ENCODE data around the gene DHRSX. TPM values are rescaled to one million over a fixed set of nuclear protein-coding genes. Genes with fewer than 3 reads are reported as not detected.
"Not testable (repeated sequence)": the region's sequence is repeated elsewhere in the genome, so short reads cannot be mapped to it uniquely, and the experiment has no call there.

Gene DHRSX
- total and polyA plus RNA-seq, 9 of the 15 experiments (the other 6 are each of a cell fraction or from before 2014, with no cell fraction given): 0.59 to 11.0 (median 6.2) TPM

DNA sequence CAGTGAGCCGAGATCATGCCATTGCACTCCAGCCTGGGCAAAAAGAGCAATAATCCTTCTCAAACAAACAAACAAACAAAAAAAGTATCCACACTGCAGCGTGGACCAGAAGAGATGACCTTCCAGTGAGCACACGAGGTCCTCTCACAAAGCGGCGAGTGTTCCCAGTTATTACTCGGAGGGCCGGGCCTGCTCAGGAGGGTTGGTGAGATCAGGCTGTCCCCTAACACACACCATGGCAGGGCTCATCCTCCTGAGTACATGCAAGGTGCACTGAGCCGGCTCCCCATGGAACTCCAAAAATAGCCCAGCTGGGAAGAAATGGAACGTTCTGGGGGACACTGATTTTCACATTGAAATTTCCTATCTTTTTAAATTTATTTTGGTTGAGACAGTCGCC lies 40.7 kb downstream of the DHRSX start:
- BruUV-seq (replicated peaks); H4K20me1 ChIP-seq (replicated peaks; ENCODE audit: control insufficient read depth, insufficient read depth, low read length); H3K9me1 ChIP-seq (ENCODE audit: control insufficient read depth, insufficient read depth, low read length); H3K36me3 ChIP-seq (ENCODE audit: control insufficient read depth, insufficient read depth, low read length); CTCF ChIA-PET (ENCODE audit: low intra/inter-chr PET ratio); H3K4me2 ChIP-seq (ENCODE audit: insufficient read depth, low read length); ATAC-seq; FAIRE-seq; DNase-seq (ENCODE audit: extremely low read depth in 1 of 4, low spot score in 3 of 4); H3K9me3 ChIP-seq (replicated peaks; ENCODE audit: control insufficient read depth, insufficient read depth, low read depth, low read length); H3K27ac ChIP-seq (ENCODE audit: extremely low read depth, low read depth, low read length); H2AFZ ChIP-seq (ENCODE audit: low read depth, low read length); H3K9ac ChIP-seq (ENCODE audit: insufficient read depth in 1 of 2, low read depth in 2 of 2, low read length in 2 of 2); POLR2A ChIA-PET; H3K79me2 ChIP-seq (ENCODE audit: control insufficient read depth, insufficient read depth, low read length); H3K4me3 ChIP-seq; H3K27me3 ChIP-seq (ENCODE audit: control insufficient read depth in 2 of 2, insufficient read depth in 2 of 2, low read length in 2 of 2); H3K4me1 ChIP-seq (replicated peaks in 1 of 2; ENCODE audit: control insufficient read depth in 2 of 2, insufficient read depth in 2 of 2, low read length in 2 of 2): not testable (repeated sequence)
- in situ Hi-C loops (cut with MboI): loop anchor here (10.0 kb wide), 1 partner anchor 795 kb away; no protein-coding TSS in a partner anchor
- intact Hi-C loops (cut with micrococcal nuclease): loop anchor here (5.0 kb wide), 2 partner anchors 228 to 808 kb away; no protein-coding TSS in a partner anchor
- WGBS (ENCODE audit: insufficient coverage, low coverage, missing lambda C conversion rate): 43% methylated on average over 4 of the region's 10 CpGs

DNA sequence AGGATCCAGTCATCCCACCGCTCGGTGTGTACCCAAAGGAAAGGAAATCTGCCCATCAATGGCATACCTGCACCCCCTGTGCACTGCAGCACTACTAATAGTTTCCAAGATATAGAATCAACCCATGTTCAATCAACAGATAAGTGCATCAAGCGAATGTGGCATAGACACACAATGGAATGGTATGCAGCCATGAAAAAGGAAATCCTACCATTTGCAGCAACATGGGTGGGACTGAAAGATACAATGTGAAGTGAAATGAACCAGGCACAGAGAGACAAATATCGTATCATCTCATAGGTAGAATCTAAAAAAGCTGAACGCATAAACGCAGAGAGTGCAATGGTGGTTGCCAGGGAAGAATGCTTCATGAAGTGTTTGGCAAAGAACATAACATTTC lies 42.5 kb downstream of the DHRSX start:
- no peak overlapping the region; the same call in 1 of the 3 replicates for H3K27ac ChIP-seq (ENCODE audit: extremely low read depth, low read depth, low read length)
- DNase-seq (ENCODE audit: extremely low read depth in 1 of 4, low spot score in 3 of 4) (no peak), ATAC-seq (no peak), FAIRE-seq (no peak)
- intact Hi-C loops (cut with micrococcal nuclease) (no loop called here), in situ Hi-C loops (cut with MboI) (loop anchor here (10.0 kb wide), 1 partner anchor 514 kb away; no protein-coding TSS in a partner anchor)
- 83% methylated on average over 1 of the region's 6 CpGs for WGBS (ENCODE audit: insufficient coverage, low coverage, missing lambda C conversion rate)
- CTCF ChIA-PET (ENCODE audit: low intra/inter-chr PET ratio): no interaction called here
- H4K20me1 ChIP-seq (replicated peaks; ENCODE audit: control insufficient read depth, insufficient read depth, low read length): no peaks in the 10 kb centered on the region
- H3K79me2 ChIP-seq (ENCODE audit: control insufficient read depth, insufficient read depth, low read length): peaks cover 7% of the 10 kb centered on the region; the same call in 2 of the 3 replicates
- no peaks in the 10 kb centered on the region; a peak in 1 of 5 replicates for H3K4me1 ChIP-seq (replicated peaks in 1 of 2; ENCODE audit: control insufficient read depth in 2 of 2, insufficient read depth in 2 of 2, low read length in 2 of 2)
- peak overlapping the region; percentile 94 for H3K4me2 ChIP-seq (ENCODE audit: insufficient read depth, low read length)
- H3K36me3 ChIP-seq (ENCODE audit: control insufficient read depth, insufficient read depth, low read length): no peaks in the 10 kb centered on the region
- no peak overlapping the region for H3K4me3 ChIP-seq
- H3K9me3 ChIP-seq (replicated peaks; ENCODE audit: control insufficient read depth, insufficient read depth, low read depth, low read length): no peaks in the 10 kb centered on the region
- no peaks in the 10 kb centered on the region for H3K27me3 ChIP-seq (ENCODE audit: control insufficient read depth in 2 of 2, insufficient read depth in 2 of 2, low read length in 2 of 2)
- TF ChIP-seq NFE2 (IDR thresholded peaks at IDR 0.05; ENCODE audit: low read depth) (no peak), ZNF143 (CRISPR knock-in tag; IDR thresholded peaks at IDR 0.05) (no peak), ZNF146 (CRISPR knock-in tag; IDR thresholded peaks at IDR 0.05; ENCODE audit: unreplicated experiment) (peak; percentile 69), RBM25 (IDR thresholded peaks at IDR 0.05; ENCODE audit: low read depth, low read length, severe bottlenecking) (peak; percentile 47), ZFPM2 (CRISPR knock-in tag; IDR thresholded peaks at IDR 0.05) (no peak)
- TF ChIP-seq, protein P1, sequence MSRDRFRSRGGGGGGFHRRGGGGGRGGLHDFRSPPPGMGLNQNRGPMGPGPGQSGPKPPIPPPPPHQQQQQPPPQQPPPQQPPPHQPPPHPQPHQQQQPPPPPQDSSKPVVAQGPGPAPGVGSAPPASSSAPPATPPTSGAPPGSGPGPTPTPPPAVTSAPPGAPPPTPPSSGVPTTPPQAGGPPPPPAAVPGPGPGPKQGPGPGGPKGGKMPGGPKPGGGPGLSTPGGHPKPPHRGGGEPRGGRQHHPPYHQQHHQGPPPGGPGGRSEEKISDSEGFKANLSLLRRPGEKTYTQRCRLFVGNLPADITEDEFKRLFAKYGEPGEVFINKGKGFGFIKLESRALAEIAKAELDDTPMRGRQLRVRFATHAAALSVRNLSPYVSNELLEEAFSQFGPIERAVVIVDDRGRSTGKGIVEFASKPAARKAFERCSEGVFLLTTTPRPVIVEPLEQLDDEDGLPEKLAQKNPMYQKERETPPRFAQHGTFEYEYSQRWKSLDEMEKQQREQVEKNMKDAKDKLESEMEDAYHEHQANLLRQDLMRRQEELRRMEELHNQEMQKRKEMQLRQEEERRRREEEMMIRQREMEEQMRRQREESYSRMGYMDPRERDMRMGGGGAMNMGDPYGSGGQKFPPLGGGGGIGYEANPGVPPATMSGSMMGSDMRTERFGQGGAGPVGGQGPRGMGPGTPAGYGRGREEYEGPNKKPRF (IDR thresholded peaks at IDR 0.05; ENCODE audit: low read depth, low read length): no peak
- TF ChIP-seq, protein P2, sequence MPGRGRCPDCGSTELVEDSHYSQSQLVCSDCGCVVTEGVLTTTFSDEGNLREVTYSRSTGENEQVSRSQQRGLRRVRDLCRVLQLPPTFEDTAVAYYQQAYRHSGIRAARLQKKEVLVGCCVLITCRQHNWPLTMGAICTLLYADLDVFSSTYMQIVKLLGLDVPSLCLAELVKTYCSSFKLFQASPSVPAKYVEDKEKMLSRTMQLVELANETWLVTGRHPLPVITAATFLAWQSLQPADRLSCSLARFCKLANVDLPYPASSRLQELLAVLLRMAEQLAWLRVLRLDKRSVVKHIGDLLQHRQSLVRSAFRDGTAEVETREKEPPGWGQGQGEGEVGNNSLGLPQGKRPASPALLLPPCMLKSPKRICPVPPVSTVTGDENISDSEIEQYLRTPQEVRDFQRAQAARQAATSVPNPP (IDR thresholded peaks at IDR 0.05; ENCODE audit: borderline replicate concordance, insufficient read depth, insufficient read length): no peak
- TF ChIP-seq, protein P3, sequence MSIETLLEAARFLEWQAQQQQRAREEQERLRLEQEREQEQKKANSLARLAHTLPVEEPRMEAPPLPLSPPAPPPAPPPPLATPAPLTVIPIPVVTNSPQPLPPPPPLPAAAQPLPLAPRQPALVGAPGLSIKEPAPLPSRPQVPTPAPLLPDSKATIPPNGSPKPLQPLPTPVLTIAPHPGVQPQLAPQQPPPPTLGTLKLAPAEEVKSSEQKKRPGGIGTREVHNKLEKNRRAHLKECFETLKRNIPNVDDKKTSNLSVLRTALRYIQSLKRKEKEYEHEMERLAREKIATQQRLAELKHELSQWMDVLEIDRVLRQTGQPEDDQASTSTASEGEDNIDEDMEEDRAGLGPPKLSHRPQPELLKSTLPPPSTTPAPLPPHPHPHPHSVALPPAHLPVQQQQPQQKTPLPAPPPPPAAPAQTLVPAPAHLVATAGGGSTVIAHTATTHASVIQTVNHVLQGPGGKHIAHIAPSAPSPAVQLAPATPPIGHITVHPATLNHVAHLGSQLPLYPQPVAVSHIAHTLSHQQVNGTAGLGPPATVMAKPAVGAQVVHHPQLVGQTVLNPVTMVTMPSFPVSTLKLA (conservative IDR thresholded peaks at IDR 0.05): no peak
- TF ChIP-seq, protein P4, sequence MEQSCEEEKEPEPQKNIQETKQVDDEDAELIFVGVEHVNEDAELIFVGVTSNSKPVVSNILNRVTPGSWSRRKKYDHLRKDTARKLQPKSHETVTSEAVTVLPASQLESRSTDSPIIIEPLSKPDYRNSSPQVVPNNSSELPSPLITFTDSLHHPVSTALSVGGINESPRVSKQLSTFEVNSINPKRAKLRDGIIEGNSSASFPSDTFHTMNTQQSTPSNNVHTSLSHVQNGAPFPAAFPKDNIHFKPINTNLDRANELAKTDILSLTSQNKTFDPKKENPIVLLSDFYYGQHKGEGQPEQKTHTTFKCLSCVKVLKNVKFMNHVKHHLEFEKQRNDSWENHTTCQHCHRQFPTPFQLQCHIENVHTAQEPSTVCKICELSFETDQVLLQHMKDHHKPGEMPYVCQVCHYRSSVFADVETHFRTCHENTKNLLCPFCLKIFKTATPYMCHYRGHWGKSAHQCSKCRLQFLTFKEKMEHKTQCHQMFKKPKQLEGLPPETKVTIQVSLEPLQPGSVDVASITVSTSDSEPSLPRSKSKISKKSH (CRISPR knock-in tag; IDR thresholded peaks at IDR 0.05): no peak
- no TSS peak for BruUV-seq (replicated peaks)
- H3K9ac ChIP-seq (ENCODE audit: insufficient read depth in 1 of 2, low read depth in 2 of 2, low read length in 2 of 2): no peak overlapping the region
- no peaks in the 10 kb centered on the region for H3K9me1 ChIP-seq (ENCODE audit: control insufficient read depth, insufficient read depth, low read length)
- POLR2A ChIA-PET: no interaction called here
- peak overlapping the region; percentile 96 for H2AFZ ChIP-seq (ENCODE audit: low read depth, low read length)
